Lower leg skin (tissue), 4 donors: ENCODE measurements around the gene TXNRD3. TPM values are rescaled to one million over a fixed set of nuclear protein-coding genes. Genes with fewer than 3 reads are reported as not detected.
A peak's percentile ranks its signal among the peaks of the same experiment; 100 is the strongest.

Source experiments
- DNase-seq, 2 donors: peaks; one replicate each; pipeline ENCODE4 v3.0.0-alpha.2; 2019; ENCODE audit warnings: low spot score in 2 of 2
- H3K4me3 ChIP-seq: fragments of 200-600 bp; sonication (generic); 2 replicates; pipeline ENCODE4 v1.5.1; 2017; ENCODE audit warnings: mild to moderate bottlenecking, low read depth; ENCODE audit not compliant: poor library complexity, severe bottlenecking
- POLR2A ChIP-seq, 2 donors: fragments of 450-650 bp; IDR thresholded peaks; one replicate each; pipeline ENCODE4 v1.6.1; 2016 to 2017; ENCODE audit warnings: antibody characterized with exemption in 2 of 2, mild to moderate bottlenecking in 1 of 2, moderate library complexity in 1 of 2
- WGBS, 2 donors: methylation state at CpG; one replicate each; pipeline ENCODE4 v1.1.5; 2018; 5-methylcytosine and 5-hydroxymethylcytosine counted together
- intact Hi-C: fragments of 100-400 bp; cut with DNase I; formaldehyde crosslinking; loops from one replicate; pipeline ENCODE4 v1.15.0; 2023; ENCODE audit warnings: low total_unique reads
- total RNA-seq, 4 donors: library from RNA; depleted of rRNA; stranded (reverse); fragments of >200 nt; gene quantifications; one replicate each; pipeline ENCODE4 v1.1.0, GENCODE V29; 2016
- TF ChIP-seq, protein P1 (sequence below), 3 donors: fragments of 450-650 bp; IDR thresholded peaks; one replicate each; pipeline ENCODE4 v1.5.1; 2016; ENCODE audit warnings: antibody characterized with exemption in 3 of 3, mild to moderate bottlenecking in 3 of 3, moderate library complexity in 2 of 3

Gene TXNRD3
- total RNA-seq, 4 donors from 2014 or later, result 6.8 to 12.1 (median 9.2) TPM

DNA sequence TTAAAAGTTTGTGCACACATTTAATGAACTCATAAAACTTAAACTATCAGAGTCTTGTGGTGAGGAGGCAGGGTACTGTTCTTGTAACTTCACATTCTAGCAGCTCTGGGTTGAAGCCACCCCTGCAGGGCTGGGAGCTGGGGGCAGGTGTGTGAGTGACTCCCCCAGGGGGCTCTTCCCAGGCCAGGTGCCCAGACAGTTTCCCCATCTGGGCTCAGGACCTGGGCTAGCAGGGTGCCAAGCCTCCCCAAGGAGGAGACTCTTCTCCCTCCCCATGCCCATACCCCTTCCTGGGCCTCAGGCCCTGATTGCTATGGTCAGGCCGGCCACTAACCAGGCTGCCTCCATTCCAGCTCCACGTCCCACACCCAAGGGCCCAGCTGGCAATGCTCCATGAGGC is 27.1 kb upstream of the TXNRD3 start:
- no peak for DNase-seq
- intact Hi-C loops, result loop anchor here (5.0 kb wide), 2 partner anchors 305 to 770 kb away; no protein-coding TSS in a partner anchor
- H3K4me3 ChIP-seq, result no peak overlapping the region
- TF ChIP-seq POLR2A (IDR thresholded peaks at IDR 0.05), result no peak
- TF ChIP-seq, protein P1, sequence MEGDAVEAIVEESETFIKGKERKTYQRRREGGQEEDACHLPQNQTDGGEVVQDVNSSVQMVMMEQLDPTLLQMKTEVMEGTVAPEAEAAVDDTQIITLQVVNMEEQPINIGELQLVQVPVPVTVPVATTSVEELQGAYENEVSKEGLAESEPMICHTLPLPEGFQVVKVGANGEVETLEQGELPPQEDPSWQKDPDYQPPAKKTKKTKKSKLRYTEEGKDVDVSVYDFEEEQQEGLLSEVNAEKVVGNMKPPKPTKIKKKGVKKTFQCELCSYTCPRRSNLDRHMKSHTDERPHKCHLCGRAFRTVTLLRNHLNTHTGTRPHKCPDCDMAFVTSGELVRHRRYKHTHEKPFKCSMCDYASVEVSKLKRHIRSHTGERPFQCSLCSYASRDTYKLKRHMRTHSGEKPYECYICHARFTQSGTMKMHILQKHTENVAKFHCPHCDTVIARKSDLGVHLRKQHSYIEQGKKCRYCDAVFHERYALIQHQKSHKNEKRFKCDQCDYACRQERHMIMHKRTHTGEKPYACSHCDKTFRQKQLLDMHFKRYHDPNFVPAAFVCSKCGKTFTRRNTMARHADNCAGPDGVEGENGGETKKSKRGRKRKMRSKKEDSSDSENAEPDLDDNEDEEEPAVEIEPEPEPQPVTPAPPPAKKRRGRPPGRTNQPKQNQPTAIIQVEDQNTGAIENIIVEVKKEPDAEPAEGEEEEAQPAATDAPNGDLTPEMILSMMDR (IDR thresholded peaks at IDR 0.05), result no peak
- WGBS, 2 donors, result 75 to 87% methylated on average over 2 of the region's 2 CpGs

DNA sequence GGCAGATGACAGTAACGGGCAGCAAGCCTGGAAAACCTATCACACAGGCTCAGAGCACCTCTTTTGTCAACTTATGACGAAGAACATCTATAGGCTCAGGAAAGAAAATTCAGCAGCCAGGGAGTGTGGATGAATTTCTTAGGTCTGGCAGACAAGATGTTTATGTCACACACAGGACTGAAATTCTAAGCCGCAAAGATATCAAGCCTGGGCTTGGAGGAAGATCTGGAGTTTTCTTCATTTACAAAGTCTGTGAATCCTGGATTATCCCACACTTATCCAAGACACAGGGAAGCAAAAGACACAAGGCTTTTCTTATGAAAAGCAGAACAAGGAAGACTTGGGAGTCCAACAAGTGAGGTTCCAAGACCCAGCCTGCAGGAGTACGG is 25.7 kb upstream of the TXNRD3 start:
- TF ChIP-seq, protein P1 (IDR thresholded peaks at IDR 0.05), result no peak
- no peak for TF ChIP-seq POLR2A (IDR thresholded peaks at IDR 0.05)
- H3K4me3 ChIP-seq, result no peak overlapping the region
- WGBS, 2 donors, result 67 to 80% methylated on average over 4 of the region's 4 CpGs
- intact Hi-C loops, result loop anchor here (5.0 kb wide), 2 partner anchors 307 to 772 kb away; no protein-coding TSS in a partner anchor
- DNase-seq, result no peak

DNA sequence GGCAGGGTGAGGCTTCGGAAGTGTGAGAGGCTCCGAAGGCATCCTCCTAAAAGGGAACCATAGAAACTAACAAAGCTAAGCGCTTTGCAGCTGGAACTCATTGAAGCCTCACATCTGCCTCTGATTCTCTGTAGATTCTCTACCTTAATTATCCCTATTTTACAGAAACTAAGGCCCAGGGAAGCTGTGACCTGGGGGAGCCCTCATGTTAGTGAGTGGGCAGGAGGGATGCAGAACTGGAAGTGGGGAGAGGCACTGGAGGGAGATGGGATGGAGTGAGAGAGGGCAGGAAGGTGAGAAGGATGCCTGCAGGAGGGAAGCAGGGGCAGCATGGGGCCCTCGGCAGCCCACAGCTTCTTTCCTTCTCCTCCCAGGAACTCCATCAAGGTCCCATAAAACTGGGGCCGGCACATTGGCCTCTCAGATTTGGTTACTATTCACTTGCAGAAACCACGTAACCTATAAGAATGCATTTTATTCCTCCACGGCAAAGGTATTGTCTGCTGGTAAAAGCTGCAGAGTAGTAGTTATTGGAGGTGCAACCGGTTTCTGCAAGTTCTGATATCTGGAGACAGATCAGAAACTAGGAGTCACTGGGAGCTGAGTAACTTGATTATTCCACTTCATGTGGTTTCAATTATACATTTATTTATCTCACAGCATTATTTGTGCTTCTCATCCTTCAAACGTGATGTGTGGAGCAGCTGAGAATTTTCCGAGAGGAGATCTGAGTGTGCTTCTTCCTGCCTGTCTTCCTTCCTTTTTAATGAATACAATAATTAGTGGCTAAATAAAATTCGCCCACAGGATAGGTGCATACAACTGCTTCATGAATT is 25.1 kb upstream of the TXNRD3 start:
- no peak for DNase-seq
- TF ChIP-seq, protein P1 (IDR thresholded peaks at IDR 0.05), result no peak
- TF ChIP-seq POLR2A (IDR thresholded peaks at IDR 0.05), result no peak
- H3K4me3 ChIP-seq, result no peak overlapping the region
- intact Hi-C loops, result loop anchor here (5.0 kb wide), 3 partner anchors 307 to 862 kb away; no protein-coding TSS in a partner anchor
- 62 to 73% methylated on average over 11 of the region's 11 CpGs for WGBS, 2 donors

DNA sequence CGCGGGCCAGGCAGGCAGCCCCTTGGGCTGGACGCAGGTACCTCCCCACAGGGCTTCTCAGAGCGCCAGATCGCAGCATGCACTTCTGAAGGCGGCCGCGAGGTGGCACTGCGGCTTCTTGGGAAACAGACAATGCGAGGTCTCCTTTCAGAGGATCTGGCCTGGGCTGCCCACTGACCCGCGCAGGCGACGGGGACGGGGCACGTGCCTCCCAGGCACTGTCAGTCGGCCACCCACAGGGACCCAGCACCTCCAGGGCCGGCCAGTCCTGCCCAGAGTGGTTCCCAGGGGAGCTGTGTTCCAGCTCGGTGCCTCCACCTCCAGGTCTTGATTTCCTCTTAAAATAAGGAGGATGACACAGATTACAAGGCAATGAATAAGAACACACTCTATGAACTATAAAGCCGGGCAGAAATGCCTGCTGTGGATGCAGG is 24.4 kb upstream of the TXNRD3 start:
- TF ChIP-seq, protein P1 (IDR thresholded peaks at IDR 0.05), result peak in 1 of 3 donors; percentile 46
- no peak for TF ChIP-seq POLR2A (IDR thresholded peaks at IDR 0.05)
- intact Hi-C loops, result loop anchor here (5.0 kb wide), 1 partner anchor 863 kb away; no protein-coding TSS in a partner anchor
- peak; percentile 73 to 96 for DNase-seq
- 4 to 5% methylated on average over 18 to 19 of the region's 20 CpGs for WGBS, 2 donors
- H3K4me3 ChIP-seq, result no peak overlapping the region

DNA sequence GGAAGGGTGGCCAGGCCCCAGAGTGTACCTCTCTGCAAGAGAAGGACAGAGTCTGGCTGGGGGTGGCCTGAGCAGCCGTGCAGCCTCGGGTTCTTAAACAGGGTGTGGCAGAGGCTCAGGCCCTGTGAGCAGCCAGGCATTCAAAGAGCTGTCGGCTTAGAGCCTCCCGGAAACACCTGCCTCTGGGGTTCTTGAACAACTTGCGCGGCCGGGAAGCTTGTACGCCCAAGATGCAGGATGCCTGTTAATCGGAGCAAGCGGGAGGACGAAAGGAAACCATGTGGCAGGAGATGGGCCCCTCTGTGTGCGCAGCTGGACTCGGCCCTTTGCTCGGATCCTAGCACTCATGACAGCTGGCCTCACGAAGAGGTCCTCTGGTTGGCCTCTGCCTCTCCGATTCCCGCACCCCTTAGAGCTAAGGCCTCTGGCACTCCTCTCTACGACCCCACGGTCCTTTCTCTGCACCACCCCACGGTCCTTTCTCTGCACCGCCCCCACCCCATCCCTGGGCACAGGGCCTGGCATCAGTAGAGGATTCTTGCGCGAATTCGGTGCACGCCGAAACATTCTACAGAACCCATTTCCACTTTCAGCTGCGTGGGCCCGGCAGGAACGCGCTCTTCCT is 23.9 kb upstream of the TXNRD3 start:
- intact Hi-C loops, result loop anchor here (5.0 kb wide), 1 partner anchor 863 kb away; no protein-coding TSS in a partner anchor
- no peak for DNase-seq
- no peak overlapping the region for H3K4me3 ChIP-seq
- 19 to 23% methylated on average over 29 to 30 of the region's 30 CpGs for WGBS, 2 donors
- TF ChIP-seq, protein P1 (IDR thresholded peaks at IDR 0.05), result no peak
- no peak for TF ChIP-seq POLR2A (IDR thresholded peaks at IDR 0.05)
